Left lung (tissue), 10 donors: ENCODE data around the gene NUP50. TPM values are rescaled to one million over a fixed set of nuclear protein-coding genes. Genes with fewer than 3 reads are reported as not detected.
A peak's percentile ranks its signal among the peaks of the same experiment; 100 is the strongest.

Experiments used
- ATAC-seq: fragments of 200-7000 bp; cut with Tn5 transposase; one replicate; pipeline ENCODE4 v1.9.1; 2020; ENCODE audit warnings: moderate library complexity
- DNase-seq, 4 donors: peaks; one replicate each; pipeline ENCODE4 v3.0.0-alpha.2; 2013 to 2020
- H3K27ac ChIP-seq, 2 donors: fragments of 200-600 bp; sonication (generic) in 1 of 2; one replicate each; pipeline versions ENCODE4 v1.5.0 to v1.8.0; 2020 to 2021
- H3K27me3 ChIP-seq, 2 donors: fragments of 200-600 bp; sonication (generic) in 1 of 2; one replicate each; pipeline versions ENCODE4 v1.5.0 to v1.8.0; 2020 to 2021
- H3K36me3 ChIP-seq, 2 donors: fragments of 200-600 bp; sonication (generic) in 1 of 2; one replicate each; pipeline versions ENCODE4 v1.5.0 to v1.8.0; 2020 to 2021
- H3K4me1 ChIP-seq, 2 donors: fragments of 200-600 bp; one replicate each; pipeline ENCODE4 v1.8.0; 2021
- H3K4me3 ChIP-seq, 2 donors: fragments of 200-600 bp; sonication (generic) in 1 of 2; one replicate each; pipeline versions ENCODE4 v1.5.0 to v1.8.0; 2020 to 2021; ENCODE audit warnings: mild to moderate bottlenecking in 1 of 2
- H3K9me3 ChIP-seq, 2 donors: fragments of 200-600 bp; sonication (generic) in 1 of 2; one replicate each; pipeline versions ENCODE4 v1.5.0 to v1.8.0; 2020 to 2021
- CTCF ChIP-seq, 2 donors: fragments of 200-600 bp; sonication (generic) in 1 of 2; IDR thresholded peaks; one replicate each; pipeline versions ENCODE4 v1.5.0 to v1.8.0; 2021; ENCODE audit warnings: antibody characterized with exemption in 2 of 2
- intact Hi-C, 2 donors: fragments of 100-400 bp; cut with DNase I; formaldehyde crosslinking; loops; one replicate each; pipeline versions ENCODE4 v1.11.2 to v1.14.2; 2022
- polyA plus RNA-seq, 6 donors: library from polyadenylated mRNA; unstranded; fragments of 120-200 nt; gene quantifications; one replicate each; pipeline ENCODE4 v1.2.1, GENCODE V29; 2013; ENCODE audit not compliant: insufficient read length in 6 of 6
- total RNA-seq, 2 donors: library from RNA; stranded (reverse); fragmentation: NEBNext Ultra II Directional; extraction: Animal tissue kit (Norgen Biotek cat#: 25700); gene quantifications; one replicate each; pipeline ENCODE4 v1.2.1, GENCODE V29; 2021
- donor health status: DM: no; HTN: yes; CAD: no.
- donor health status: DM: no; HTN: no; CAD: no.

The NUP50 gene
- total and polyA plus RNA-seq, 8 donors: 47.4 to 70.0 (median 52.9) TPM

- no peak for TF ChIP-seq CTCF (IDR thresholded peaks at IDR 0.05)
- Histone ChIP-seq H3K9me3 (no peaks in the 10 kb centered on the region), H3K36me3 (peaks cover 0 to 96% of the 10 kb centered on the region in 2 donors), H3K4me1 (no peaks in the 10 kb centered on the region), H3K27ac (no peak overlapping the region), H3K27me3 (no peaks in the 10 kb centered on the region), H3K4me3 (no peak overlapping the region)
- ATAC-seq (peak; percentile 9), DNase-seq (no peak)
- intact Hi-C loops: no loop called here
These were observed 38.1 kb downstream of the NUP50 start for GRCh38 chr22:45201678-45202332.

GRCh38 chr22:45202333-45203149 lies 38.8 kb downstream of the NUP50 start:
- Histone ChIP-seq H3K36me3 (peaks cover 0 to 93% of the 10 kb centered on the region in 2 donors), H3K4me3 (no peak overlapping the region), H3K4me1 (no peaks in the 10 kb centered on the region), H3K9me3 (no peaks in the 10 kb centered on the region), H3K27ac (no peak overlapping the region), H3K27me3 (no peaks in the 10 kb centered on the region)
- intact Hi-C loops: no loop called here
- TF ChIP-seq CTCF (IDR thresholded peaks at IDR 0.05): no peak
- ATAC-seq: no peak
- DNase-seq: peak in 1 of 4 donors; percentile 71

- Histone ChIP-seq H3K4me1 (no peaks in the 10 kb centered on the region), H3K27me3 (no peaks in the 10 kb centered on the region), H3K27ac (no peak overlapping the region), H3K4me3 (no peak overlapping the region), H3K36me3 (peaks cover 0 to 91% of the 10 kb centered on the region in 2 donors), H3K9me3 (no peaks in the 10 kb centered on the region)
- DNase-seq: peak in 1 of 4 donors; percentile 73
- intact Hi-C loops: no loop called here
- no peak for TF ChIP-seq CTCF (IDR thresholded peaks at IDR 0.05)
- ATAC-seq: no peak
These were observed 39.6 kb downstream of the NUP50 start for GRCh38 chr22:45203150-45203951.

GRCh38 chr22:45204241-45204640 lies 40.5 kb downstream of the NUP50 start:
- H3K36me3 ChIP-seq: peaks cover 0 to 82% of the 10 kb centered on the region in 2 donors
- H3K9me3 ChIP-seq: no peaks in the 10 kb centered on the region
- intact Hi-C loops: no loop called here
- no peak for TF ChIP-seq CTCF (IDR thresholded peaks at IDR 0.05)
- H3K27ac ChIP-seq: no peak overlapping the region
- ATAC-seq: no peak
- no peaks in the 10 kb centered on the region for H3K4me1 ChIP-seq
- no peaks in the 10 kb centered on the region for H3K27me3 ChIP-seq
- no peak for DNase-seq
- H3K4me3 ChIP-seq: no peak overlapping the region

- no peak for TF ChIP-seq CTCF (IDR thresholded peaks at IDR 0.05)
- H3K36me3 ChIP-seq: peaks cover 0 to 77% of the 10 kb centered on the region in 2 donors
- no peaks in the 10 kb centered on the region for H3K9me3 ChIP-seq
These were observed 41.1 kb downstream of the NUP50 start for GRCh38 chr22:45204819-45205218.

More at GRCh38 chr22:45204819-45205218, 41.1 kb downstream of the NUP50 start:
- Histone ChIP-seq H3K27ac (no peak overlapping the region), H3K27me3 (no peaks in the 10 kb centered on the region), H3K4me1 (no peaks in the 10 kb centered on the region), H3K4me3 (no peak overlapping the region)
- intact Hi-C loops: no loop called here
- DNase-seq: no peak
- no peak for ATAC-seq
